A673 (cell line): ENCODE data around the gene TMCC1.

Source experiments
- EZH2 ChIP-seq: fragments of 200-600 bp; sonication (generic); IDR thresholded peaks from 2 replicates; pipeline ENCODE4 v1.6.1; 2017; ENCODE audit warnings: borderline replicate concordance, low read depth, mild to moderate bottlenecking, mixed read lengths, antibody characterized with exemption, low read length; ENCODE audit not compliant: poor library complexity, severe bottlenecking
- TF ChIP-seq, protein P1 (sequence below): fragments of 300-800, 200-600 bp; sonication (generic); conservative IDR thresholded peaks from 2 replicates; pipeline ENCODE4 v1.5.1; 2017; ENCODE audit warnings: low read depth, mild to moderate bottlenecking, antibody characterized with exemption, low read length, moderate library complexity, mixed read lengths

DNA sequence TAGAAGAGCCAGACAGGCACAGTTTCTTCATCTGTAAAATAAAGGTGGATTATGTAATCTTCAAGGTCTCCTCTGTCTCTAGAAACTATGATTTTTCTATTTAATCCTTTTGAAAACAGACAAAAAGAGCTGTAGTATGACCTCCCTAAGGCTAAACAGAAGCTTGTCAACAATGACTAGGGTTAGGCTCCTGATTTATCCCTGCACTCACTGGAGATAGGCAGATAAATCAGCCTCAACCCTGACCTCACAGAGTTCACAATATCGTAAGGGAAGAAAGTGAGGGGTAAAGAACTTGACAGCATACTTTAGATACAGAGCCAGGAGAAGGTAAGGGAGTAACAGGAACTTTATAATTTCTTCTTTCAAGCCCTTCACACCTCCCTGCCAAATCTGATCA lies 124.8 kb downstream of the TMCC1 start:
- TF ChIP-seq, protein P1, sequence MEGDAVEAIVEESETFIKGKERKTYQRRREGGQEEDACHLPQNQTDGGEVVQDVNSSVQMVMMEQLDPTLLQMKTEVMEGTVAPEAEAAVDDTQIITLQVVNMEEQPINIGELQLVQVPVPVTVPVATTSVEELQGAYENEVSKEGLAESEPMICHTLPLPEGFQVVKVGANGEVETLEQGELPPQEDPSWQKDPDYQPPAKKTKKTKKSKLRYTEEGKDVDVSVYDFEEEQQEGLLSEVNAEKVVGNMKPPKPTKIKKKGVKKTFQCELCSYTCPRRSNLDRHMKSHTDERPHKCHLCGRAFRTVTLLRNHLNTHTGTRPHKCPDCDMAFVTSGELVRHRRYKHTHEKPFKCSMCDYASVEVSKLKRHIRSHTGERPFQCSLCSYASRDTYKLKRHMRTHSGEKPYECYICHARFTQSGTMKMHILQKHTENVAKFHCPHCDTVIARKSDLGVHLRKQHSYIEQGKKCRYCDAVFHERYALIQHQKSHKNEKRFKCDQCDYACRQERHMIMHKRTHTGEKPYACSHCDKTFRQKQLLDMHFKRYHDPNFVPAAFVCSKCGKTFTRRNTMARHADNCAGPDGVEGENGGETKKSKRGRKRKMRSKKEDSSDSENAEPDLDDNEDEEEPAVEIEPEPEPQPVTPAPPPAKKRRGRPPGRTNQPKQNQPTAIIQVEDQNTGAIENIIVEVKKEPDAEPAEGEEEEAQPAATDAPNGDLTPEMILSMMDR, result no peak
- no peak for TF ChIP-seq EZH2
